Fibroblast of the conjunctiva (primary cell): ENCODE measurements around the gene ZNF677.
"Not testable (repeated sequence)": the region's sequence is repeated elsewhere in the genome, so short reads cannot be mapped to it uniquely, and the experiment has no call there.

Source experiments
- DNase-seq: peaks from one replicate; pipeline ENCODE4 v3.0.0-alpha.2; 2010; ENCODE audit warnings: low read depth

Gene ZNF677

DNA sequence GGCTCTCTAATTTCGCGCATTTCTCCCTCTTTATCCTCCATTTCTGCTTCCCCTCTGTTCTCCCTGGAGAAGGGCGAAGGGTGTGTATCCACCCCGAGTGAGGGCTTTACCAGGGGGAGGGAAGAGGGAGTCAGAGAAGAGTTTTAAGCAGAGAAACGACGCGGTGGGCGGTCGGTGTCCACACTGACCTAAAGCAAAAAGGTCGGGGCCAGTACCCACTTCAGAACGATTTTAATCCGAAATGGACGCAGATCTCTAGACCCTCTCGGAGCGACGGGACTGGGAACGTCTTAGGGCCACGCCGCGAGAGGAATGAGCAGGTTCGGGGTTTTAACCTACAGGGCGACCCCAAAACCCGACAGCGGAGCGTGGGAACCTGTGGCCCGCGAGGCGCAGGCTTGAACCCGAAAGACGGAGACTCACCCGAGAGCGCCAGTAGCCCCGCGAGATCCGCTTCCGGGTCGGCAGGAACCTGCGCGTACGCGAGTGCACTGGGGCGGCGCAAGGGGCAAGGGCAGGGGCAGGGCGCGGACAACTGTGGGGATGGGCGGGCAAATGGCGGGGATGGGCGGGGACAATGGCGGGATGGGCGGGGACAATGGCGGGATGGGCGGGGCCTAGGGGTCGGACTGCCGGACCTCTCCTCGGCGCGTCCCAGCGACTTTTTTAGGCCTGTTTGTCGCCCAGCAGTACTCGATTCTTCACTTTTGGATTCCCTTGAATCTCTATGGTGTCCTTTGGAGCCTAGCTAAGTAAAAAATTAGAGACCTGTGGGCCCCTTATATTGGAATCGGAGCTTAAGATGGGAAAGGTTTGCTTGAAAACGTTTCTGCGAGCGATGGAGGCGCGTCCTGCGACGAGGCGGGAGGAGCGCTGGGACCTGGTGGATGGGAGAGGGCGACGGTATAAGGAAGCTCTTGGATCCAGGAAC, at the start of gene ZNF677:
TSS of gene ZNF677 (minus strand) at position 463 of the 931 bp plus-strand sequence. CDS start 3,323 bp downstream, outside the sequence.
- DNase-seq: peak; percentile 77

DNA sequence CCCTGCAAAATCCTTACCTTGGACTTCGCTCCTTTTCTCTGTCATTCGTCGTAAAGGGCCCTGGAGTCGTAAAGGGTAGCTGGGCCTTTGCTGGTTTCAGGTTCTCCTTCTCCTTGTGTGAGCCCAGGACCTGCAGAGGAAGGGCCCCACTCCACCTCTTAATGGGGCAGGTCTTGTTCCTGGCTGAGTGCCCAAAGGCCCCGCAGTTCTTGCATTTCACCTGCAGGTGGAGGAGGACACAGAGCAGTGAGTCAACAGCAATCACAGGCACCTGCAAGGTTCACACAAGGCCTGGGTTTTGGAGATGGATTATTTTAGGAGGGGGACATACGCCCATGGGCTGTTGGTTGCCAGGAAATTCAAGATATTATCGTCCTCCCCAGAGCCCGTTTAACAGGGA, 46.7 kb upstream of the ZNF677 start:
- DNase-seq: not testable (repeated sequence)

DNA sequence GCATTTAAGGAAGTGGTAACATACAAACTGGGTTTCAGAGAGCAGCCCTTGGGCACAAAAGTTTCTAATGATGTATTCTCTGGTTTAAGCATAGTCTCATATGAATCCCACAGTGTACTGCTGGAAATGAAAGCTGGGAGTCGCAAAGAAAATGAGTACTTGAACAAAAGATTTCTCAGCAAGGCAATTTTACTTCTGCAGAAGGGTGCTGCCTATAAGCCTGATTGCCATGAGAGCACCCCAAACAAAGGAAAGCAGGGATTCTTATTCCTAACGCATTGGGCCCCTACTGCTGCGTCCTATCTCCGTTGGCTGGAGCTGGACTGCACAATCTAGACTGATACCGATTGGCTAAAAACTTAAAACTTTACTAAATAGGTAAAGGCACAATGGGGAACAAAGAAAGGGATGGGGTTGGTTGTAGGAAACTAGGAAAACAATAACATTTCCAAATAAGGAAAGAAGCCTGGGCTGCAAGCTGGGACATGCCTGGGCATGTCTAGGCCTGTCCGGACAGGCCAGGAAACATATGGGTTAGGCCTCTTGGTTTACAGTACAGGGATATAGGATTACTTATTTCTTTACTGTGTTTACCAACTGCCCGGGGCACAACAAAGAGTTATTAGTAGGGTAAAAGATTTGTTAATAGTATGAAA, 40.2 kb upstream of the ZNF677 start:
- DNase-seq: no peak

DNA sequence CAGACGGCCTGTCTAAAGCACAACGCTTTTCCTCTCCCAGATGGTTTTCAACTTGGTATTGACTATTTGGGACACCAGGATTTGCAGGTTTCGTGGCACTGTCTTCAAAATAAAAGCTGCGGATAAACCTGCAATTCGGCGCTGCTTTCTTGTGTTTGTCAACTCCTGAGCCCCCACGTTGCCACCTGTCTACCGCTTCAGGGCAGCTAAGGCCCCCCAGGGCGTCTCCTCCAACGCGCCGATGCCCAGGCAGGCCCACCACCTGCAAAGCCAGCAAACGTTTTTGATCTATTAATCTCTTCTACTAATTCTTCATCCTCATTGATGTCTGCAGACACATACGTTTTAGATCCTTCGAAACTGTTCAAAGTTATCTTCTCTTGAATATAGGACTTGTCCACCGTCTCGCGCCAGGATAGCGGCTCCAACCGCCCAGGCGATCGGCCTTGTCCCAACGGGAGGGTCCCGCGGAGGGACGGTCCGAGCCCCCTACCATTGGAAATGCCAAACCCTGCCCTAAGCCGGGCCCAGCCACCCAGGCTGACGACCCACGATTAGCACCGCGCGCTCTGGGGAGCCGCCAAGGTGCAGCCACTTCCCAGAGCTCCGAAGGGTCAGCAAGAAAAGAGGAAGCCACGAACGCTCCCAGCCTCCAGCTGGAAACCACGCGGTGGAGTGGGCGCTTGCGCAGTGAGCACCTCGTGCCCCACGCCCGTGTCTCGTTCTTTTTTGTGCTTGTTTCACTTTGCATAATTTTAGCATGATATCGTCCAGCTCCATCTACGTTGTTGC, 36.3 kb upstream of the ZNF677 start:
- no peak for DNase-seq

DNA sequence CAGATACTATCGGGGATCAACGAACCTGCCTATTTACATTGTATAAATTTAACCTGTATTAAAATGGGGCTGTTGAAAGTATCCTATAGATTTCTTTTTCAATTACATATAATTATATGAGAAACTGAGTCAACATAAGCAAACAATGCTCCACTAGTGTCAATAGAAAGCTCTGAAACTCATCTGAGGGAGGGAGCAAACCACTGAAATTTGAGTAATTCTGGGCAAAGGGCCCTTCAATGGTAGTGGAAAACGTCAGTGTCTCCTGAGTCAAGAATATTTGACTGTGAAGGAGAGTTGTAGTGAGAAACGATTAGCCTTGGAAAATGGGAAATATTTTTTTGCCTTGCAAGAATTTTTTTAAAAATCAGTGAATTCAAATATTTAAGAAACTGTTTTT, 30.4 kb upstream of the ZNF677 start:
- no peak for DNase-seq

DNA sequence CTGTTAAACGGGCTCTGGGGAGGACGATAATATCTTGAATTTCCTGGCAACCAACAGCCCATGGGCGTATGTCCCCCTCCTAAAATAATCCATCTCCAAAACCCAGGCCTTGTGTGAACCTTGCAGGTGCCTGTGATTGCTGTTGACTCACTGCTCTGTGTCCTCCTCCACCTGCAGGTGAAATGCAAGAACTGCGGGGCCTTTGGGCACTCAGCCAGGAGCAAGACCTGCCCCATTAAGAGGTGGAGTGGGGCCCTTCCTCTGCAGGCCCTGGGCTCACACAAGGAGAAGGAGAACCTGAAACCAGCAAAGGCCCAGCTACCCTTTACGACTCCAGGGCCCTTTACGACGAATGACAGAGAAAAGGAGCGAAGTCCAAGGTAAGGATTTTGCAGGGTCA, 27.3 kb upstream of the ZNF677 start:
- DNase-seq: not testable (repeated sequence)

DNA sequence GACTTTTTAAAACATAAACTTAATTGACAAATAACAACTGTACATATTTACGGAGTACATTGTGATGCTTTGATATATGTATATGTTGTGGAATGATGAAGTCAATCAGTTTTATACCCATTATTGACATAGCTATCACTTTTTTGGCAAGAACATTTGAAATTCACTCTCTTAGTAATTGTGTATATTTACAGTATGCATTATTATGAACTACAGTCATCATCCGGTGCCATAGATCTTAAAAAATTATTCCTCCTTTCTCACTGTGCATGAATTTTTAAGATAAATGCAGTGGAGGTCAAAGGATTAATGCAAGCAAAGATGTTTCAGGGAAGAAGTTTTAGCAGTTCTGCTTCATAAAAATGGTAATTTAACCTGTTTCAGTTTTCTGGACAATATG, 20.8 kb upstream of the ZNF677 start:
- DNase-seq: no peak

DNA sequence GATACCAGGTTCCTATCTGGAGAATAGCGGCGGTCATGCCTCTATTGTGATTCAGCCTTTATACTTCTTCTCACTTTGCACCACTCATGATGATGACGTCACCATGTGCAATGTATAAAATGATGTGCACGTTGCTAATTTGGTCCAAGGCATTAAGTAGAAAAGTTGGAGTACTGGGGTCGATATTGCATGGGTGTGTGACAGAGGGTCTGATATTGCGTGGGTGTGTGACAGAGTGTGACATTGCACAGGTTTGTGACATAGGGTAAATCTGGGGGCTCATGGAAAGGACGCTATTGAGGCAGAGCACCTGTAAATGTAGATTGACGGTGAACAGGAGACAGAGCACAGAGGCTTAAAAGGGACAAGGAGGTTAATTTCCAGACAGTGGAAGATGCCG, 17.4 kb upstream of the ZNF677 start:
- DNase-seq: no peak

DNA sequence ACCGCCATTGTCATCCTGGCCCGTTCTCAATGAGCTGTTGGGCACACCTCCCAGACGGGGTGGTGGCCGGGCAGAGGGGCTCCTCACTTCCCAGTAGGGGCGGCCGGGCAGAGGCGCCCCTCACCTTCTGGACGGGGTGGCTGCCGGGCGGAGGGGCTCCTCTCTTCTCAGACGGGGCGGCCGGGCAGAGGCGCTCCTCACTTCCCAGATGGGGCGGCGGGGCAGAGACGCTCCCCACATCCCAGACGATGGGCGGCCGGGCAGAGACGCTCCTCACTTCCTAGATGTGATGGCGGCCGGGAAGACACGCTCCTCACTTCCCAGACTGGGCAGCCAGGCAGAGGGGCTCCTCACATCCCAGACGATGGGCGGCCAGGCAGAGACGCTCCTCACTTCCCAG, 15.2 kb upstream of the ZNF677 start:
- not testable (repeated sequence) for DNase-seq

DNA sequence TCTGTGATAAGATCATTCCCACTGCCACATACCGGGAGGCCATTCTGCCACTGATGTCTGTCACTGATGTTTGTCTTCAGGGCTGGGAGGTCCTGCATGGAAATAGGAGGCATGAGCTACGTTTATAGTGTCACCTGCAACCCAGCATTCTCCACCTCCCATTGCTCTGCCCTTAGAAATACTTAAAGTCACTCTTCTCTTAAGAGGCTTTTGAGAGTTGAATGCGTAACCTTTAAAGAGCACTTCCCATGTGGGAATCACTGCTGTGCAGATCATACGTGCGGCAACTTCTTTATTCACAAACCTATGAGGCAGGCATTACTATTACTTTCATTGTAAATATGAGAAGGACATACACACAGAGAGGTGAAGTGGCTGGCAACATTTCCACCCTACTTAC, 12.9 kb upstream of the ZNF677 start, which contains the start of gene VN1R4:
TSS of gene VN1R4 (minus strand) at position 101 of the 400 bp plus-strand sequence. CDS start at position 43, 58 bp downstream.
- DNase-seq: not testable (repeated sequence)

DNA sequence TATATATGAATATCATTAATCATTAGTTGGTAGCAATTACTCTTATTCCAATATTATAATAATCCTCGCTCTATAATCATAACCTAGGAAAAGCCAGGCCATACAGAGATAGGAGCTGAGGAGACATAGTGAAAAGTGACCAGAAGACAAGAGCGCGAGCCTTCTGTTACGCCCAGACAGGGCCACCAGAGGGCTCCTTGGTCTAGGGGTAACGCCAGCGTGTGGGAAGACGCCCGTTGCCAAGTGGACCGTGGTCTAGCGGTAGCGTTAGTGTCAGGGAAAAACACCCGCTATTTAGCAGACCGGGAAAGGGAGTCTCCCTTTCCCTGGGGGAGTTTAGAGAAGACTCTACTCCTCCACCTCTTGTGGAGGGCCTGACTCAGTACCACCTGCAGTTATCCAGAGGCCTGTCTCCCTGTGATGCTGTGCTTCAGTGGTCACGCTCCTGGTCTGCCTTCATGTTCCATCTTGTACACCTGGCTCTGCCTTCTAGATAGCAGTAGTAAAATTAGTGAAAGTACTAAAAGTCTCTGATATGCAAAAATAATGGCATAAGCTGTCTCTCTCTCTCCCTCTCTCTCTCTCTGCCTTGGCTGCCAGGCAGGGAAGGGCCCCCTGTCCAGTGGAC, 3.2 kb upstream of the ZNF677 start, which contains the start of gene VN1R2:
TSS of gene VN1R2 (plus strand) at position 578 of the 628 bp plus-strand sequence. CDS start 84 bp downstream, outside the sequence.
- not testable (repeated sequence) for DNase-seq

DNA sequence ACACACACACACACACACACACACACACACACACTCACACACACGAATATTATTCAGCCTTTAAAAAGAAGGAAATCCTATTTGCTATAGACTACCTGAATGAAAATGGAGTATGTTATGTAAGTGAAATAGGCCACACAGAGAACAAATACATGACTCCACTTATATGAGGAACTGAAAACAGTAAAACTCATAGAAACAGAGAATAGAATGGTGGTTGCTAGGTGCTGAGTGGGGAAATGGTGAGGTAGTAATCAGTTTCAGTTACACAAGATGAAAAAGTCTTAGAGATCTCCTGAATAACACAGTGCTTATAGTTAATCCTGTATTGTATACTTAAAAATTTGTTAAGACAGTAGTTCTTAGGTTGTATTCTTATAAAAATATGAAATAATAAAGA, 8.2 kb downstream of the ZNF677 start:
- DNase-seq: no peak

DNA sequence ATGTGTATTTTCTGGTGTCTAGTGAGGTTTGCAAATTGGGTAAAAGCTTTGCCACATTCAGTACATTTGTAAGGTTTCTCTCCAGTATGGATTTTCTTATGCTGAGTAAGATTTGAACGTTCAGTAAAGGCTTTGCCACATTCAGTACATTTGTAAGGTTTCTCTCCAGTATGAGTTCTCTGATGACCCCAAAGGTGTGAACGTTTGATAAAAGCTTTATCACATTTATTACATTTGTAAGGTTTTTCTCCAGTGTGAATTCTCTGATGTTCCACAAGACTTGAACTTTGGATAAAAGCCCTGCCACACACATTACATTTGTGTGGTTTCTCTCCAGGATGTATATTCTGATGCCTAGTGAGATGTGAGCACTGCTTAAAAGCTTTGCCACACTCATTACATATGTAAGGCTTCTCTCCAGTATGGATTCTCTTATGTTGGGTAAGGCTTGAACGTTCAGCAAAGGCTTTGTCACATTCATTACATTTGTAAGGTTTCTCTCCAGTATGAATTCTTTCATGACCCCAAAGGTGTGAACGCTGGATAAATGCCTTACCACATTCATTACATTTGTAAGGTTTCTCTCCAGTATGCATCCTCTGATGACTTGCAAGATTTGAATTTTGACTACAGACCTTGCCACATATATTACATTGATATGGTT, 17.4 kb downstream of the ZNF677 start:
- DNase-seq: no peak

DNA sequence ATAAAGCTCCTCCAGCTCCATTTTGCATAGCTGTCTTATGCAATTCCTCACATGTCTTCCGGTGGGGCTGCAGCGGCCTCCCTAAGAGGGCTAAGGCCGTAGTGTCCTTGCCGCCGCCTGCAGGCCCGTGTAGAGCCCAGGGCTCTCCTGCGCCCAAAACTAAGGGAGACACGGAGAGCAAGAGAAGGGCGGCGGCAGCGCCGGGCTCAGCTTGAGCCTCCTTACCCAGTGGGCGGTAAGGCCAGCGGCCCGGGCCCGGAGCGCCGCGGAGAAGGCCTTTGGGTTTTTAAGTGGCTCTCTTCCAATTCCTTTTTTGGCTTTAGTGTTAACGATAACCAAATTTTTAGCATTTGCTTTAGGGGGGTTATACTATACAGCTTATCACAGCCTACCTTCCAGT, 30.1 kb downstream of the ZNF677 start:
- DNase-seq: no peak

DNA sequence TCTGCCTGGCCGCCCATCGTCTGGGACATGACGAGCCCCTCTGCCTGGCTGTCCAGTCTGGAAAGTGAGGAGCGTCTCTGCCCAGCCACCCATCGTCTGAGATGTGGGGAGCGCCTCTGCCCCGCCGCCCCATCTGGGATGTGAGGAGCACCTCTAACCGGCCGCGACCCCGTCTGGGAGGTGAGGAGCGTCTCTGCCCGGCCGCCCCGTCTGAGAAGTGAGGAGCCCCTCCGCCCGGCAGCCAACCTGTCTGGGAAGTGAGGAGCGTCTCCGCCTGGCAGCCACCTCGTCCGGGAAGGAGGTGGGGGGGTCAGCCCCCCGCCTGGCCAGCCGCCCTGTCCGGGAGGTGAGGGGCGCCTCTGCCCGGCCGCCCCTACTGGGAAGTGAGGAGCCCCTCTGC, 32.0 kb downstream of the ZNF677 start:
- not testable (repeated sequence) for DNase-seq

DNA sequence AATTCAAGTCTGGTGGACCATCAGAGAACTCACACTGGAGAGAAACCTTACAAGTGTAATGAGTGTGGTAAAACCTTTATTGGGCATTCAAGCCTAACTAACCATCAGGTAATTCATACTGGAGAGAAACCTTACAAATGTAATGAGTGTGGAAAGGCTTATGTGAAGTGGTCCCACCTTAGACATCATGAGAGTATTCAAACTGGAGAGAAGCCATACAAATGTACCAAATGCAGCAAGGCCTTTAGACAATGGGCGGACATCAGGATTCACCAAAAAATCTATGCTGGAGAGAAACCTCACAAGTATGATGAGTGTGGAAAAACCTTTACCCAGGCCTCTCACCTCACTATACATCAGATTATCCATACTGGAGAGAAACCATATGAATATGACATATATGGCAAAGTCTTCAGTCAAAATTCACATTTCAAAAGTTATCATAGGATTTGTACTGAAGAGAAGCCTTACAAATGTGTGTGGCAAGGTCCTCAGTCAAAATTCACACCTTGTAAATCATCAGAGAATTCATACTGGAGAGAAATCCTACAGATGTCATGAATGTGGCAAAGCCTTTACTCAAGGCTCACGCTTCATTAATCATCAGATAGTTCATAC, 41.9 kb downstream of the ZNF677 start:
- no peak for DNase-seq

DNA sequence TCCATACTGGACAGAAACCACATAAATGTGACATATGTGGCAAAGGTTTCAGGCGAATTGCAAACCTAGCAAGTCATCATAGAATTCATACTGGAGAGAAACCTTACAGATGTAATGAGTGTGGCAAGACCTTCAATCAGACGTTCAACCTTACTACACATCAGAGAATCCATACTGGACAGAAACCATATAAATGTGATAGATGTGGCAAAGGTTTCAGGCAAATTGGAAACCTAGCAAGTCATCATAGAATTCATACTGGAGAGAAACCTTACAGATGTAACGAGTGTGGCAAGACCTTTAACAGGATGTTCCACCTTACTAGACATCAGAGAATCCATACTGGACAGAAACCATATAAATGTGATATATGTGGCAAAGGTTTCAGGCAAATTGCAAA, 43.1 kb downstream of the ZNF677 start:
- not testable (repeated sequence) for DNase-seq

DNA sequence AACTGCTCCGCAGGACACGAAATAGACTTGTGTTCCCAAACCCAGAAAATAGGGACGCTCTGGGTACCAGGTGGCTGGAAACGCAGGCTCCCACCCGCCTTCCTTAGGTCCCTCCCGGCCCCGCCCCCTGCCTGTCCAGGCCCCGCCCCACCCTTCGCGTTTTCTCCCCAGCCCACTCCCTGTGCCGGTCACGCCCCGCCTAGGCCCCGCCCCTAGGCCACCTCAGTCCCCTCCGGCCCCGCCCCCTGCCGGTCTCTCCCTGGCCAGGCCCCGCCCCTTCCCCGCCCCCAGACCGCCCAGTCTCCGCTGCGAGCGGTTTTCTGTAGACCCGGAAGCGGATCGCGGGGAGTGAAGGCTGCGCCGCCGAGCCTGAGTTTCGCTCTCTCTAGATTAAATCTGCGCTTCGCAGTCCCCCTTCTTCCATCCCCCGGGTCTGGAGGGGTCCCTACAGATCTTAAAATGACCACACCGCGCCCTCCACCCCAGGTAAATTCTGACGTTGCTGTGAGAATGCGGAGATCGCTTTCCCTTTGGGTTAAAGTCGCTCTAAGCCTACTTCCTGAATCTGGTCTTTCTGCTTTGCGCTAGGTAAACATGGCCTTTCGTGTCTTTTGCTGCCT, 57.8 kb downstream of the ZNF677 start:
- DNase-seq: peak; percentile 82

DNA sequence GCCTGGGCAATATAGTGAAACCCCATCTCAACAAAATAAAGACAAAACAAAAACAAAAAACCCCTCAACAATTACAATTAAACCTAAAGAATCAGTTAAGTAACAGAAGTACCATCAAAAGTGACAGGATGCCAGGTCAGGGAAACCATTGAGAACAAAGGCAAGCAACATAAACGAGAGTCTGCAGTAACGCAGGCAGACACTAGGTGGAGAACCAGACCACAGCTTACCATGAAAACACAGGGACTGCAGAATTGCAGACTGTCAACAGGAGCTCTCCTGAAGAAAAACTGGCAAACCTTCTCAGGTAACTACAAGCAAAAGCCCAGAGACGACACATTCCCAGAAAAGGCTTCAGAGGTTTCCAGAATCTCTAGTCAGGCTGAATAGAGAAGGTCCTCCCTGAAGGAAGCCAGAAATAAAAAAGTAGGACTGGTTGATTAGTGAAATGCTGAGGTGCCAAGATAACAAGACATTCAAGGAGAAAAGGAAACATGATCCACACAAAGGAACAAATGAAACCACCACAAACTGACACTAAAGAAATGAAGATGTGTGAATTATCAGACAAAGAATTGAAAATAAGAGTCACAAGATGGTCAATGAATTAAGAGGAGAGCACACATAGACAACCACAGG, 59.3 kb downstream of the ZNF677 start:
- peak; percentile 70 for DNase-seq
